PC-9 (cell line): Measurements from ENCODE around the gene WRAP73. TPM values are rescaled to one million over a fixed set of nuclear protein-coding genes. Genes with fewer than 3 reads are reported as not detected.
"Not testable (repeated sequence)": the region's sequence is repeated elsewhere in the genome, so short reads cannot be mapped to it uniquely, and the experiment has no call there.

Experiments
- BruUV-seq: library from RNA; stranded (reverse); fragments of 400-500 nt; replicated peaks from 2 replicates; lab custom pipeline; 2021; lab: Mats Ljungman, UMichigan
- CTCF ChIA-PET: fragments of 300-600 bp; sonication (Branson Sonifier 250); formaldehyde crosslinking; loops from one replicate; lab custom pipeline; 2022; ENCODE audit warnings: antibody characterized with exemption; lab: Charles Lee
- POLR2A ChIA-PET: fragments of 300-600 bp; sonication (Branson Sonifier 250); formaldehyde crosslinking; loops from one replicate; lab custom pipeline; 2022; ENCODE audit warnings: antibody characterized with exemption; ENCODE audit not compliant: unreplicated experiment; lab: Charles Lee
- DNase-seq, 2 experiments: peaks; one replicate each; pipeline versions ENCODE4 v3.0.0 to v3.0.0-alpha.2; 2015 to 2022; ENCODE audit warnings: mixed read lengths in 1 of 2
- H2AFZ ChIP-seq: fragments of 200-600 bp; sonication (generic); 2 replicates; pipeline ENCODE4 v1.8.1; 2017; ENCODE audit warnings: antibody characterized with exemption
- H3F3A ChIP-seq: fragments of 200-600 bp; sonication (generic); 2 replicates; pipeline ENCODE4 v1.8.1; 2017; ENCODE audit warnings: antibody characterized with exemption, mild to moderate bottlenecking, low read depth; ENCODE audit not compliant: insufficient read depth
- H3K27ac ChIP-seq: fragments of 200-600 bp; sonication (generic); 2 replicates; pipeline ENCODE4 v1.6.1; 2016; ENCODE audit warnings: mixed run types
- H3K27me3 ChIP-seq: fragments of 200-600 bp; sonication (generic); 2 replicates; pipeline ENCODE4 v1.6.1; 2016; ENCODE audit warnings: low read depth, mixed run types; ENCODE audit not compliant: insufficient read depth
- H3K36me3 ChIP-seq: fragments of 200-600 bp; sonication (generic); 2 replicates; pipeline ENCODE4 v1.6.1; 2016; ENCODE audit warnings: low read depth, mixed run types
- H3K4me1 ChIP-seq: fragments of 200-600 bp; sonication (generic); replicated peaks from 2 replicates; pipeline ENCODE4 v1.6.1; 2016; ENCODE audit warnings: mixed run types; ENCODE audit not compliant: insufficient read depth
- H3K4me2 ChIP-seq: fragments of 200-600 bp; sonication (generic); 2 replicates; pipeline ENCODE4 v1.6.1; 2017; ENCODE audit warnings: mixed run types
- H3K4me3 ChIP-seq: fragments of 200-600 bp; sonication (generic); 2 replicates; pipeline ENCODE4 v1.6.1; 2016; ENCODE audit warnings: mixed run types
- H3K79me2 ChIP-seq: fragments of 200-600 bp; sonication (generic); 2 replicates; pipeline ENCODE4 v1.6.1; 2017; ENCODE audit warnings: low read depth, mixed run types
- H3K9me2 ChIP-seq: fragments of 200-600 bp; sonication (generic); 2 replicates; pipeline ENCODE4 v1.8.1; 2017; ENCODE audit warnings: mild to moderate bottlenecking; ENCODE audit not compliant: insufficient read depth
- H3K9me3 ChIP-seq: fragments of 200-600 bp; sonication (generic); 2 replicates; pipeline ENCODE4 v1.8.1; 2016; ENCODE audit warnings: low read depth; ENCODE audit not compliant: insufficient read depth
- H4K20me1 ChIP-seq: fragments of 200-600 bp; sonication (generic); 2 replicates; pipeline ENCODE4 v1.8.1; 2017; ENCODE audit not compliant: insufficient read depth
- CTCF ChIP-seq: fragments of 200-600 bp; sonication (generic); conservative IDR thresholded peaks from 2 replicates; pipeline ENCODE4 v1.6.1; 2017; ENCODE audit warnings: mixed run types, antibody characterized with exemption, mild to moderate bottlenecking, moderate library complexity
- EZH2 ChIP-seq: fragments of 200-600 bp; sonication (generic); IDR thresholded peaks from 2 replicates; pipeline ENCODE4 v1.8.0; 2017; ENCODE audit warnings: antibody characterized with exemption, low read depth
- intact Hi-C: fragments of 100-400 bp; cut with micrococcal nuclease; formaldehyde crosslinking; loops from one replicate; pipeline ENCODE4 v1.10.0; 2022; ENCODE audit not compliant: unreplicated experiment
- total RNA-seq: library from RNA; stranded (reverse); gene quantifications from 2 replicates; pipeline ENCODE4 v1.2.3, GENCODE V29; 2021

Gene WRAP73
- total RNA-seq, 1 experiment from 2014 or later = 25.5 TPM

- Histone ChIP-seq H3K27me3 (no peaks in the 10 kb centered on the region), H2AFZ (no peak overlapping the region), H3K4me1 (no peaks in the 10 kb centered on the region), H3K9me2 (no peaks in the 10 kb centered on the region), H3F3A (peaks cover 12% of the 10 kb centered on the region; the same call in 1 of the 2 replicates), H3K4me2 (no peak overlapping the region), H4K20me1 (no peaks in the 10 kb centered on the region; the same call in 1 of the 2 replicates), H3K4me3 (no peak overlapping the region), H3K36me3 (no peaks in the 10 kb centered on the region), H3K79me2 (no peaks in the 10 kb centered on the region), H3K9me3 (no peaks in the 10 kb centered on the region), H3K27ac (no peak overlapping the region)
- ChIA-PET POLR2A (no interaction called here), CTCF (no interaction called here)
- no peak for TF ChIP-seq EZH2
- no TSS peak for BruUV-seq
- intact Hi-C loops = no loop called here
- no peak for DNase-seq
Measured at GRCh38 chr1:3584915-3585314, 65.0 kb downstream of the WRAP73 start.

DNA sequence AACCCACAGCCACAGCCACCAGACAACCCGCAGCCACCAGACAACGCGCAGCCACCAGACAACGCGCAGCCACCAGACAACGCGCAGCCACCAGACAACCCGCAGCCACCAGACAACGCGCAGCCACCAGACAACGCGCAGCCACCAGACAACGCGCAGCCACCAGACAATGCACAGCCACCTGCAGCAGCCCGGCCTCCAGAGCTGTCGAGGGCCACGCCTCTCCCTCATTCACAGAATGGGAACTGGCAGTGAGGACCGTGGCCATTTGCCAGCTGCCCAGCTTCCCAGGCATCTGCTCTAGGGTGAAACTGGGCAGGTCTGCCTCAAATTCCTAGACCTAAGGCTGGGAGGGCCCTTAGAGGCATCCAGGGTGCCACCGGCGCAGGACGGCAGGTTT, 66.2 kb downstream of the WRAP73 start:
- H3K4me2 ChIP-seq, H3K4me3 ChIP-seq, H3K27me3 ChIP-seq, POLR2A ChIA-PET, intact Hi-C loops, H4K20me1 ChIP-seq, H3K79me2 ChIP-seq, DNase-seq, H3K9me3 ChIP-seq, H3K9me2 ChIP-seq, CTCF ChIA-PET, H3K4me1 ChIP-seq, H3K36me3 ChIP-seq, BruUV-seq, H2AFZ ChIP-seq, H3K27ac ChIP-seq: not testable (repeated sequence)
- H3F3A ChIP-seq = peaks cover 12% of the 10 kb centered on the region; the same call in 1 of the 2 replicates

DNA sequence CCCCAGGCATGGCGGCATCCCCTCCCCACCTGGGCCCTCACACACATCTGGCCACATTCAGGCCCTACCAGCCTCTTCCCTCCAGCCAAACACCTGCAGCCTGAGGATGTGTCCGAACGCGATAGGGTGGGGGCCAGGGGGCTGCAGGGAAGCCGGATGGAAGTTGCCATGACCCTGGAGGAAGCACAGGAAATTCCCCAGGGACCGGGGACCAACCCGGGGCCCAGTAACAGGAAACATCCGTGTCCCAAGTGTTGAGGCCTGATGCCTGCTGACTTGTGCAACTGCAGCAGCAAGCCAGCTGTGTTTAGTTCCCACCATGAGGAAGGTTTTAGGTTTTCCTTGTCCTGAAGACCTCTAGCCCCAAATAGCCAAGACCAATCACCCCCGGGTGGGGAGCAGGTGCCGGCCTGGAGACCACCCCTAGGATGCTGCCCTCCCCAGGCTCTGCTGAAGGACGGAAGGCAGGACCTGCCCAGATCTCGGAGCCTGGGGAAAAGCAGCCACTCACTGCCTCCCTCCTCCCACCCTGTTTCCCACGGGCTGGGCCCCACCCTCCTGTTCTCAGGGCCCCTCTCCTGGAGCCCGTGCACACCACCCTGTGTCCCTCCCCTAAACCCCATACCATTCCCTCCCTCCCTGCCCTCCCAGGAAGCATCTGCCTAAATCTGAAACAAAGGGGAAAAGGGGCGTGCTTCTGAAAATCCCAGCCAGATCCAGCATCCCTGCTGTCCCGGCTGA, 68.4 kb downstream of the WRAP73 start:
- Histone ChIP-seq H3K27me3 (no peaks in the 10 kb centered on the region), H3K9me2 (no peaks in the 10 kb centered on the region), H3K4me1 (no peaks in the 10 kb centered on the region), H3K36me3 (no peaks in the 10 kb centered on the region), H3K9me3 (no peaks in the 10 kb centered on the region), H2AFZ (no peak overlapping the region), H4K20me1 (no peaks in the 10 kb centered on the region; the same call in 1 of the 2 replicates), H3K4me3 (no peak overlapping the region), H3F3A (0 out of 2 replicates have a peak, but pooled peaks cover 3% of the 10 kb centered on the region), H3K4me2 (no peak overlapping the region), H3K79me2 (no peaks in the 10 kb centered on the region), H3K27ac (no peak overlapping the region)
- no peak for TF ChIP-seq CTCF
- no peak for TF ChIP-seq EZH2
- intact Hi-C loops = no loop called here
- ChIA-PET CTCF (no interaction called here), POLR2A (no interaction called here)
- DNase-seq = no peak
- BruUV-seq = no TSS peak

Other genes starting within 250 kb of the WRAP73 start
- gene ARHGEF16, start 195.4 kb downstream of the WRAP73 start, total RNA-seq = 25.1 and 29.1 TPM in 2 replicates
- 65.3 and 77.6 TPM in 2 replicates for gene MEGF6, start 38.6 kb downstream of the WRAP73 start, total RNA-seq
- gene TPRG1L, start 25.1 kb downstream of the WRAP73 start, total RNA-seq = 41.4 and 44.9 TPM in 2 replicates
- gene TP73, start 2.4 kb upstream of the WRAP73 start, total RNA-seq = 6.2 and 6.9 TPM in 2 replicates
- not detected in 2 replicates for gene CCDC27, start 102.3 kb upstream of the WRAP73 start, total RNA-seq
- gene SMIM1, start 122.6 kb upstream of the WRAP73 start, total RNA-seq = 5.9 and 13.2 TPM in 2 replicates
- gene LRRC47, start 146.4 kb upstream of the WRAP73 start, total RNA-seq = 34.2 and 35.5 TPM in 2 replicates
- gene CEP104, start 207.1 kb upstream of the WRAP73 start, total RNA-seq = 47.7 and 57.7 TPM in 2 replicates
- gene DFFB, start 207.4 kb upstream of the WRAP73 start, total RNA-seq = 4.7 and 5.9 TPM in 2 replicates